Measurements from ENCODE around the gene AP1M1.

Gene AP1M1

DNA sequence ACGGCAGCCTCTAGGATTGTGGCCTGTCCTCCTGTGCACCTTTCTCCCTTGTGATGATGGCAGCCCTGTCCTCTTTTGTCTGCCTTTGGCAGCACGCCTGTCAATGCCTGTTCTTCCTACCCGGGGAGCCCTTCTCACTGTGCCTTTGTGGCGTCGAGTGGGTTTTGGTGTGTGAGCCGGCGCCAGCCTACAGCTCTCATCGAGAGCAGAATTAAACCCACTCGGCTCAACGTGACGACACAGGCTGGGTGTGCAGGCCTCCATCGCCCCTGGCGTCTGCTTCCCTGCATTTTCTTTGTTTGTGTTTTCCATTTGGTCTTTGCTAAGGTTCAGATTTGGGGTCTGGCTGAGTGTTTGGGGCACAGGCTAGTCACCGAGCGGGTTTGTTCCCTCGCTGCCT is 34.4 kb downstream of the AP1M1 start:
- no peaks in the 10 kb centered on the region for H3K4me1 ChIP-seq (ENCODE audit: control insufficient read depth, low read length)
- H3K9me3 ChIP-seq (ENCODE audit: control insufficient read depth, insufficient read depth, low read length): no peaks in the 10 kb centered on the region
- no peaks in the 10 kb centered on the region for H3F3A ChIP-seq (ENCODE audit: control insufficient read depth, insufficient read depth)
- H3K36me3 ChIP-seq (ENCODE audit: control insufficient read depth, low read length): peaks cover 29% of the 10 kb centered on the region
- no peaks in the 10 kb centered on the region for H3K27me3 ChIP-seq (ENCODE audit: control insufficient read depth, low read length)
- H3K9me2 ChIP-seq (replicated peaks; ENCODE audit: control insufficient read depth, low read length): no peaks in the 10 kb centered on the region
- H3K4me3 ChIP-seq (ENCODE audit: low read length): no peak overlapping the region
- no peaks in the 10 kb centered on the region for H3K79me2 ChIP-seq (ENCODE audit: control insufficient read depth, low read length)
- H3K4me2 ChIP-seq (ENCODE audit: low read length): no peak overlapping the region
- H3K27ac ChIP-seq (ENCODE audit: low read depth, low read length): no peak overlapping the region
- no peak for TF ChIP-seq EZH2phosphoT487 (IDR thresholded peaks at IDR 0.05; ENCODE audit: borderline replicate concordance, low read length)
- TF ChIP-seq, protein P1, sequence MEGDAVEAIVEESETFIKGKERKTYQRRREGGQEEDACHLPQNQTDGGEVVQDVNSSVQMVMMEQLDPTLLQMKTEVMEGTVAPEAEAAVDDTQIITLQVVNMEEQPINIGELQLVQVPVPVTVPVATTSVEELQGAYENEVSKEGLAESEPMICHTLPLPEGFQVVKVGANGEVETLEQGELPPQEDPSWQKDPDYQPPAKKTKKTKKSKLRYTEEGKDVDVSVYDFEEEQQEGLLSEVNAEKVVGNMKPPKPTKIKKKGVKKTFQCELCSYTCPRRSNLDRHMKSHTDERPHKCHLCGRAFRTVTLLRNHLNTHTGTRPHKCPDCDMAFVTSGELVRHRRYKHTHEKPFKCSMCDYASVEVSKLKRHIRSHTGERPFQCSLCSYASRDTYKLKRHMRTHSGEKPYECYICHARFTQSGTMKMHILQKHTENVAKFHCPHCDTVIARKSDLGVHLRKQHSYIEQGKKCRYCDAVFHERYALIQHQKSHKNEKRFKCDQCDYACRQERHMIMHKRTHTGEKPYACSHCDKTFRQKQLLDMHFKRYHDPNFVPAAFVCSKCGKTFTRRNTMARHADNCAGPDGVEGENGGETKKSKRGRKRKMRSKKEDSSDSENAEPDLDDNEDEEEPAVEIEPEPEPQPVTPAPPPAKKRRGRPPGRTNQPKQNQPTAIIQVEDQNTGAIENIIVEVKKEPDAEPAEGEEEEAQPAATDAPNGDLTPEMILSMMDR (IDR thresholded peaks at IDR 0.05; ENCODE audit: low read depth, low read length, poor library complexity, severe bottlenecking): no peak
- no peaks in the 10 kb centered on the region for H4K20me1 ChIP-seq (ENCODE audit: control insufficient read depth, insufficient read depth, low read depth, low read length)

DNA sequence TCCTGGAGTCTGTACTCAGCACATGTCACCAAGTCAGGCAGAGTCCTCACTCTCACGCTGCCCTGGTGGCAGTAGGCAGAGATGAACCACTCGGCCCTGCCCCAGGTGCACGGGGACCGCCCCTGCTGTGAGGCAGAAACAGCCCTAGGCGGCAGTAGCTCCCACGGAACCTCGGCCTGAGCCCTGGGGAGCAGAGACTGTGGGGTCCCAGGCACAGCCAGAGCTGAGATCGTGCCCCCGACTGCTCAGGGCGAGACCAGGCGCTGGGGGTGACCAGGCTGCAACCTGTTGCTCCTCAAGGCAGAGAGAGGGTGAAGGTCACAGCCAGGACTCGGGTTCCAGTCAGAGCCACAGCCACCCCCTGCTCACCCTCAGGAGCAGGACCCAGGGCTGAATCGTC is 34.9 kb downstream of the AP1M1 start:
- no peak for TF ChIP-seq EZH2phosphoT487 (IDR thresholded peaks at IDR 0.05; ENCODE audit: borderline replicate concordance, low read length)
- TF ChIP-seq, protein P1 (IDR thresholded peaks at IDR 0.05; ENCODE audit: low read depth, low read length, poor library complexity, severe bottlenecking): no peak
- no peak overlapping the region for H3K4me2 ChIP-seq (ENCODE audit: low read length)
- no peak overlapping the region for H3K27ac ChIP-seq (ENCODE audit: low read depth, low read length)
- no peaks in the 10 kb centered on the region for H3K27me3 ChIP-seq (ENCODE audit: control insufficient read depth, low read length)
- H3K4me1 ChIP-seq (ENCODE audit: control insufficient read depth, low read length): no peaks in the 10 kb centered on the region
- H3K9me3 ChIP-seq (ENCODE audit: control insufficient read depth, insufficient read depth, low read length): no peaks in the 10 kb centered on the region
- H3F3A ChIP-seq (ENCODE audit: control insufficient read depth, insufficient read depth): no peaks in the 10 kb centered on the region
- peaks cover 25% of the 10 kb centered on the region for H3K36me3 ChIP-seq (ENCODE audit: control insufficient read depth, low read length)
- no peaks in the 10 kb centered on the region for H4K20me1 ChIP-seq (ENCODE audit: control insufficient read depth, insufficient read depth, low read depth, low read length)
- no peaks in the 10 kb centered on the region for H3K79me2 ChIP-seq (ENCODE audit: control insufficient read depth, low read length)
- no peak overlapping the region for H3K4me3 ChIP-seq (ENCODE audit: low read length)
- no peaks in the 10 kb centered on the region for H3K9me2 ChIP-seq (replicated peaks; ENCODE audit: control insufficient read depth, low read length)

DNA sequence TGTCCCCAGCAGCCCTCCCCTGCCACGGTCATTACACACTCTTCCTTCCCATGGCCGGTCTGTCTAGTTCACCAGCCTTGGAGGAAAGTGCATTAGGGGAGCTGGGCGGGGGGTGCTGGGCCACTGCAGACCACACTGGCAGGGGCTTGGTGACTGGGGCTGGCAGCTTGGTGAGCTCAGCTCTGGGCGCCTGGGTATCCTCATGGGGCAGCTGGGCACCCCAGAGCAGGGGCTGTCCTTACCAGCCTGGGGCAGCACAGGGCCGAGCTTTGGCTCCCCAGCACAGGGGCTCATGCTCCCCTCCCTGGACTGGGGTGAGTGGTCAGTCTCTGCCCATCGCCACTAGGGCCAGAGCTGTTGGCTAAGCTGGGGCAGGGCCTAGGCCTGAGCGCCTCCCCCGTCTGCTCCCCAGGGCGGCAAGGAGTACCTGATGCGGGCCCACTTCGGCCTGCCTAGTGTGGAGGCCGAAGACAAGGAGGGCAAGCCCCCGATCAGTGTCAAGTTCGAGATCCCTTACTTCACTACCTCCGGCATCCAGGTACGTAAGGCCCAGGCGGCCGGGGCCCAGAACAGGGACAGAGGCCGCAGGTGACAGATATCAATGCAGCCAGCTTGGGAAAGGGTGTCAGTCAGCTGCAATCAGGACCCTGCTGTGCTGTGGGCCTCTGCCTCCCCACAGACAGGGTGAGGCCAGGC is 35.5 kb downstream of the AP1M1 start:
- Histone ChIP-seq H3K27ac (ENCODE audit: low read depth, low read length) (no peak overlapping the region), H3K27me3 (ENCODE audit: control insufficient read depth, low read length) (no peaks in the 10 kb centered on the region), H3K36me3 (ENCODE audit: control insufficient read depth, low read length) (peaks cover 18% of the 10 kb centered on the region), H3K9me3 (ENCODE audit: control insufficient read depth, insufficient read depth, low read length) (no peaks in the 10 kb centered on the region), H3K79me2 (ENCODE audit: control insufficient read depth, low read length) (no peaks in the 10 kb centered on the region), H3K4me1 (ENCODE audit: control insufficient read depth, low read length) (no peaks in the 10 kb centered on the region), H3F3A (ENCODE audit: control insufficient read depth, insufficient read depth) (no peaks in the 10 kb centered on the region), H3K9me2 (replicated peaks; ENCODE audit: control insufficient read depth, low read length) (no peaks in the 10 kb centered on the region), H3K4me3 (ENCODE audit: low read length) (no peak overlapping the region), H3K4me2 (ENCODE audit: low read length) (no peak overlapping the region), H4K20me1 (ENCODE audit: control insufficient read depth, insufficient read depth, low read depth, low read length) (no peaks in the 10 kb centered on the region)
- TF ChIP-seq EZH2phosphoT487 (IDR thresholded peaks at IDR 0.05; ENCODE audit: borderline replicate concordance, low read length): no peak
- TF ChIP-seq, protein P1 (IDR thresholded peaks at IDR 0.05; ENCODE audit: low read depth, low read length, poor library complexity, severe bottlenecking): no peak
